Thymus (tissue), 11 donors: ENCODE data around the gene LRIG1. TPM values are rescaled to one million over a fixed set of nuclear protein-coding genes. Genes with fewer than 3 reads are reported as not detected.

Source experiments
- DNase-seq, 9 donors: peaks; one replicate each; pipeline ENCODE4 v3.0.0-alpha.2; 2013; ENCODE audit warnings: low spot score in 9 of 9, low read depth in 6 of 9, missing footprints in 1 of 9
- H3K27ac ChIP-seq, 2 donors: one replicate each; pipeline ENCODE4 v1.5.1; 2013; ENCODE audit warnings: control low read depth in 1 of 2, low read depth in 1 of 2, low read length in 1 of 2, mild to moderate bottlenecking in 1 of 2, moderate library complexity in 1 of 2
- H3K27me3 ChIP-seq, 2 donors: one replicate each; pipeline ENCODE4 v1.5.1; 2013; ENCODE audit warnings: low read length in 1 of 2; ENCODE audit not compliant: control insufficient read depth in 2 of 2, insufficient read depth in 1 of 2
- H3K36me3 ChIP-seq, 2 donors: one replicate each; pipeline ENCODE4 v1.5.1; 2013; ENCODE audit warnings: low read length in 1 of 2, mild to moderate bottlenecking in 1 of 2, moderate library complexity in 1 of 2; ENCODE audit not compliant: control insufficient read depth in 2 of 2, insufficient read depth in 2 of 2
- H3K4me1 ChIP-seq, 2 donors: one replicate each; pipeline ENCODE4 v1.5.1; 2013; ENCODE audit warnings: low read length in 2 of 2; ENCODE audit not compliant: control insufficient read depth in 2 of 2, insufficient read depth in 2 of 2
- H3K4me3 ChIP-seq, 2 donors: one replicate each; pipeline ENCODE4 v1.5.1; 2013; ENCODE audit warnings: low read length in 2 of 2, control low read depth in 1 of 2, mild to moderate bottlenecking in 1 of 2
- H3K9me3 ChIP-seq, 2 donors: one replicate each; pipeline ENCODE4 v1.5.1; 2013; ENCODE audit warnings: low read length in 1 of 2, mild to moderate bottlenecking in 1 of 2; ENCODE audit not compliant: control insufficient read depth in 2 of 2, insufficient read depth in 1 of 2
- WGBS: extraction: QIAGEN DNeasy Blood & Tissue Kit; methylation state at CpG from one replicate; pipeline ENCODE4 v1.1.7; 2013; 5-methylcytosine and 5-hydroxymethylcytosine counted together
- polyA plus RNA-seq: library from polyadenylated mRNA; stranded (reverse); fragments of 200-250 nt; gene quantifications from one replicate; pipeline ENCODE4 v1.2.3, GENCODE V29; 2013
- total RNA-seq: library from RNA; stranded (reverse); fragments of 120-200 nt; gene quantifications from one replicate; pipeline ENCODE4 v1.2.4, GENCODE V29; 2013
- donor health status: healthy.

Gene LRIG1
- total and polyA plus RNA-seq, 2 donors, result 8.8 to 10.9 TPM

GRCh38 chr3:66498687-66499621 is 1.9 kb downstream of the LRIG1 start:
- Histone ChIP-seq H3K9me3 (no peaks in the 10 kb centered on the region), H3K27me3 (peaks cover 33 to 50% of the 10 kb centered on the region in 2 donors), H3K27ac (no peak overlapping the region), H3K4me1 (peaks cover 12 to 50% of the 10 kb centered on the region in 2 donors), H3K4me3 (peak overlapping the region; percentile 50 to 70), H3K36me3 (no peaks in the 10 kb centered on the region)
- WGBS, result 58% methylated on average over 14 of the region's 14 CpGs
- DNase-seq, result no peak

GRCh38 chr3:66497985-66498671 is 2.7 kb downstream of the LRIG1 start:
- H3K36me3 ChIP-seq, result no peaks in the 10 kb centered on the region
- H3K4me3 ChIP-seq, result no peak overlapping the region
- H3K27me3 ChIP-seq, result peaks cover 33 to 46% of the 10 kb centered on the region in 2 donors
- DNase-seq, result no peak
- 74% methylated on average over 4 of the region's 4 CpGs for WGBS
- H3K4me1 ChIP-seq, result peaks cover 12 to 53% of the 10 kb centered on the region in 2 donors
- H3K27ac ChIP-seq, result no peak overlapping the region
- H3K9me3 ChIP-seq, result no peaks in the 10 kb centered on the region

GRCh38 chr3:66497288-66497984 is 3.4 kb downstream of the LRIG1 start:
- WGBS, result 25% methylated on average over 5 of the region's 5 CpGs
- peak in 1 of 9 donors; percentile 63 for DNase-seq
- H3K27ac ChIP-seq, result no peak overlapping the region
- H3K36me3 ChIP-seq, result no peaks in the 10 kb centered on the region
- H3K9me3 ChIP-seq, result no peaks in the 10 kb centered on the region
- peaks cover 33 to 43% of the 10 kb centered on the region in 2 donors for H3K27me3 ChIP-seq
- no peak overlapping the region for H3K4me3 ChIP-seq
- peaks cover 12 to 59% of the 10 kb centered on the region in 2 donors for H3K4me1 ChIP-seq

- DNase-seq, result peak in 2 of 9 donors; percentile 47 to 66
- no peak overlapping the region for H3K27ac ChIP-seq
- H3K27me3 ChIP-seq, result peaks cover 30 to 39% of the 10 kb centered on the region in 2 donors
- no peaks in the 10 kb centered on the region for H3K9me3 ChIP-seq
- no peaks in the 10 kb centered on the region for H3K36me3 ChIP-seq
- no peak overlapping the region for H3K4me3 ChIP-seq
- peaks cover 12 to 58% of the 10 kb centered on the region in 2 donors for H3K4me1 ChIP-seq
These were observed 4.1 kb downstream of the LRIG1 start for GRCh38 chr3:66496746-66497145.

- no peak overlapping the region for H3K4me3 ChIP-seq
- DNase-seq, result no peak
These were observed 4.5 kb downstream of the LRIG1 start for GRCh38 chr3:66496301-66496700.

GRCh38 chr3:66495668-66496045 is 5.2 kb downstream of the LRIG1 start:
- Histone ChIP-seq H3K27ac (no peak overlapping the region), H3K9me3 (no peaks in the 10 kb centered on the region), H3K27me3 (peaks cover 23 to 30% of the 10 kb centered on the region in 2 donors), H3K4me1 (peaks cover 12 to 56% of the 10 kb centered on the region in 2 donors), H3K36me3 (no peaks in the 10 kb centered on the region), H3K4me3 (no peak overlapping the region)
- no peak for DNase-seq
- WGBS, result 92% methylated on average over 3 of the region's 3 CpGs

More at GRCh38 chr3:66496301-66496700, 4.5 kb downstream of the LRIG1 start:
- Histone ChIP-seq H3K4me1 (peaks cover 12 to 54% of the 10 kb centered on the region in 2 donors), H3K27ac (no peak overlapping the region), H3K9me3 (no peaks in the 10 kb centered on the region), H3K36me3 (no peaks in the 10 kb centered on the region), H3K27me3 (peaks cover 27 to 34% of the 10 kb centered on the region in 2 donors)
- 97% methylated on average over 3 of the region's 3 CpGs for WGBS

GRCh38 chr3:66494959-66495667 is 5.7 kb downstream of the LRIG1 start:
- WGBS, result 68% methylated on average over 7 of the region's 7 CpGs
- H3K27ac ChIP-seq, result no peak overlapping the region
- H3K27me3 ChIP-seq, result peaks cover 17 to 25% of the 10 kb centered on the region in 2 donors
- H3K9me3 ChIP-seq, result no peaks in the 10 kb centered on the region
- peaks cover 12 to 61% of the 10 kb centered on the region in 2 donors for H3K4me1 ChIP-seq
- no peaks in the 10 kb centered on the region for H3K36me3 ChIP-seq
- H3K4me3 ChIP-seq, result no peak overlapping the region
- DNase-seq, result no peak

GRCh38 chr3:66493458-66494099 is 7.2 kb downstream of the LRIG1 start:
- H3K4me3 ChIP-seq, result no peak overlapping the region
- DNase-seq, result no peak
- H3K27me3 ChIP-seq, result peaks cover 2 to 10% of the 10 kb centered on the region in 2 donors
- peaks cover 10 to 63% of the 10 kb centered on the region in 2 donors for H3K4me1 ChIP-seq
- 93% methylated on average over 5 of the region's 5 CpGs for WGBS
- no peaks in the 10 kb centered on the region for H3K36me3 ChIP-seq
- H3K27ac ChIP-seq, result no peak overlapping the region
- H3K9me3 ChIP-seq, result no peaks in the 10 kb centered on the region
